ENCODE data around the gene KIAA0825. TPM values are rescaled to one million over a fixed set of nuclear protein-coding genes. Genes with fewer than 3 reads are reported as not detected.

Gene KIAA0825
- total RNA-seq, 2 donors from 2014 or later, result 2.6 to 3.0 TPM

GRCh38 chr5:94517490-94518488, 100.6 kb downstream of the KIAA0825 start:
- H3K27me3 Mint-ChIP-seq, result no peaks in the 10 kb centered on the region
- H3K4me3 Mint-ChIP-seq, result no peak overlapping the region
- no peaks in the 10 kb centered on the region for H3K4me1 Mint-ChIP-seq
- H3K36me3 Mint-ChIP-seq (ENCODE audit: low read depth), result peaks cover 2% of the 10 kb centered on the region
- DNase-seq, result no peak
- ATAC-seq, result no peak
- H3K27ac Mint-ChIP-seq, result no peak overlapping the region
- H3K9me3 ChIP-seq (ENCODE audit: control insufficient read depth, low read length, poor library complexity, severe bottlenecking), result no peaks in the 10 kb centered on the region

GRCh38 chr5:94516148-94516547, 102.3 kb downstream of the KIAA0825 start:
- Mint-ChIP-seq H3K27me3 (no peaks in the 10 kb centered on the region), H3K4me1 (no peaks in the 10 kb centered on the region), H3K36me3 (ENCODE audit: low read depth) (peaks cover 2% of the 10 kb centered on the region), H3K27ac (no peak overlapping the region), H3K4me3 (no peak overlapping the region)
- ATAC-seq (no peak), DNase-seq (no peak)
- H3K9me3 ChIP-seq (ENCODE audit: control insufficient read depth, low read length, poor library complexity, severe bottlenecking), result no peaks in the 10 kb centered on the region

GRCh38 chr5:94508461-94509148, 109.8 kb downstream of the KIAA0825 start:
- no peaks in the 10 kb centered on the region for H3K4me1 Mint-ChIP-seq
- no peaks in the 10 kb centered on the region for H3K36me3 Mint-ChIP-seq (ENCODE audit: low read depth)
- H3K27ac Mint-ChIP-seq, result no peak overlapping the region
- no peaks in the 10 kb centered on the region for H3K27me3 Mint-ChIP-seq
- H3K4me3 Mint-ChIP-seq, result no peak overlapping the region
- ATAC-seq (no peak), DNase-seq (no peak)
- no peaks in the 10 kb centered on the region for H3K9me3 ChIP-seq (ENCODE audit: control insufficient read depth, low read length, poor library complexity, severe bottlenecking)

GRCh38 chr5:94505327-94506068, 112.9 kb downstream of the KIAA0825 start:
- no peak overlapping the region for H3K4me3 Mint-ChIP-seq
- no peaks in the 10 kb centered on the region for H3K9me3 ChIP-seq (ENCODE audit: control insufficient read depth, low read length, poor library complexity, severe bottlenecking)
- no peak for ATAC-seq
- H3K27ac Mint-ChIP-seq, result no peak overlapping the region
- DNase-seq, result no peak
- peaks cover 2% of the 10 kb centered on the region for H3K4me1 Mint-ChIP-seq
- H3K36me3 Mint-ChIP-seq (ENCODE audit: low read depth), result no peaks in the 10 kb centered on the region
- H3K27me3 Mint-ChIP-seq, result no peaks in the 10 kb centered on the region

GRCh38 chr5:94503677-94504076, 114.7 kb downstream of the KIAA0825 start:
- ATAC-seq, result no peak
- H3K36me3 Mint-ChIP-seq (ENCODE audit: low read depth), result no peaks in the 10 kb centered on the region
- no peak for DNase-seq
- peaks cover 4% of the 10 kb centered on the region for H3K4me1 Mint-ChIP-seq
- H3K9me3 ChIP-seq (ENCODE audit: control insufficient read depth, low read length, poor library complexity, severe bottlenecking), result no peaks in the 10 kb centered on the region
- no peaks in the 10 kb centered on the region for H3K27me3 Mint-ChIP-seq
- no peak overlapping the region for H3K27ac Mint-ChIP-seq
- no peak overlapping the region for H3K4me3 Mint-ChIP-seq

- peaks cover 4% of the 10 kb centered on the region for H3K4me1 Mint-ChIP-seq
- no peak for ATAC-seq
- no peaks in the 10 kb centered on the region for H3K27me3 Mint-ChIP-seq
- H3K9me3 ChIP-seq (ENCODE audit: control insufficient read depth, low read length, poor library complexity, severe bottlenecking), result no peaks in the 10 kb centered on the region
- DNase-seq, result no peak
- no peaks in the 10 kb centered on the region for H3K36me3 Mint-ChIP-seq (ENCODE audit: low read depth)
- H3K4me3 Mint-ChIP-seq, result no peak overlapping the region
- H3K27ac Mint-ChIP-seq, result no peak overlapping the region
Measured at GRCh38 chr5:94501365-94501764, 117.0 kb downstream of the KIAA0825 start.

GRCh38 chr5:94499806-94500205, 118.6 kb downstream of the KIAA0825 start:
- Mint-ChIP-seq H3K27ac (no peak overlapping the region), H3K4me3 (no peak overlapping the region), H3K27me3 (no peaks in the 10 kb centered on the region), H3K4me1 (peaks cover 4% of the 10 kb centered on the region), H3K36me3 (ENCODE audit: low read depth) (no peaks in the 10 kb centered on the region)
- no peaks in the 10 kb centered on the region for H3K9me3 ChIP-seq (ENCODE audit: control insufficient read depth, low read length, poor library complexity, severe bottlenecking)
- DNase-seq (no peak), ATAC-seq (no peak)

- no peak for ATAC-seq
- no peak overlapping the region for H3K27ac Mint-ChIP-seq
- peaks cover 4% of the 10 kb centered on the region for H3K4me1 Mint-ChIP-seq
Measured at GRCh38 chr5:94498199-94498598, 120.2 kb downstream of the KIAA0825 start.

GRCh38 chr5:94485067-94485466, 133.3 kb downstream of the KIAA0825 start:
- H3K4me3 Mint-ChIP-seq, result no peak overlapping the region
- no peaks in the 10 kb centered on the region for H3K9me3 ChIP-seq (ENCODE audit: control insufficient read depth, low read length, poor library complexity, severe bottlenecking)
- H3K4me1 Mint-ChIP-seq, result no peaks in the 10 kb centered on the region
- DNase-seq (no peak), ATAC-seq (no peak)
- no peaks in the 10 kb centered on the region for H3K36me3 Mint-ChIP-seq (ENCODE audit: low read depth)
- no peak overlapping the region for H3K27ac Mint-ChIP-seq
- no peaks in the 10 kb centered on the region for H3K27me3 Mint-ChIP-seq

More at GRCh38 chr5:94498199-94498598, 120.2 kb downstream of the KIAA0825 start:
- no peaks in the 10 kb centered on the region for H3K9me3 ChIP-seq (ENCODE audit: control insufficient read depth, low read length, poor library complexity, severe bottlenecking)
- H3K27me3 Mint-ChIP-seq, result no peaks in the 10 kb centered on the region
- no peak for DNase-seq
- H3K4me3 Mint-ChIP-seq, result no peak overlapping the region
- H3K36me3 Mint-ChIP-seq (ENCODE audit: low read depth), result no peaks in the 10 kb centered on the region

- Mint-ChIP-seq H3K4me1 (no peaks in the 10 kb centered on the region), H3K27ac (no peak overlapping the region), H3K36me3 (ENCODE audit: low read depth) (peaks cover 3% of the 10 kb centered on the region), H3K27me3 (no peaks in the 10 kb centered on the region), H3K4me3 (no peak overlapping the region)
- no peak for DNase-seq
- ATAC-seq, result no peak
- no peaks in the 10 kb centered on the region for H3K9me3 ChIP-seq (ENCODE audit: control insufficient read depth, low read length, poor library complexity, severe bottlenecking)
Measured at GRCh38 chr5:94481059-94481458, 137.3 kb downstream of the KIAA0825 start.

GRCh38 chr5:94480486-94480885, 137.9 kb downstream of the KIAA0825 start:
- ATAC-seq, result no peak
- no peak overlapping the region for H3K4me3 Mint-ChIP-seq
- peaks cover 3% of the 10 kb centered on the region for H3K36me3 Mint-ChIP-seq (ENCODE audit: low read depth)

GRCh38 chr5:94473936-94474335, 144.5 kb downstream of the KIAA0825 start:
- H3K27me3 Mint-ChIP-seq, result no peaks in the 10 kb centered on the region
- ATAC-seq, result no peak
- DNase-seq, result no peak
- no peaks in the 10 kb centered on the region for H3K4me1 Mint-ChIP-seq
- H3K27ac Mint-ChIP-seq, result no peak overlapping the region
- H3K4me3 Mint-ChIP-seq, result no peak overlapping the region
- no peaks in the 10 kb centered on the region for H3K36me3 Mint-ChIP-seq (ENCODE audit: low read depth)
- H3K9me3 ChIP-seq (ENCODE audit: control insufficient read depth, low read length, poor library complexity, severe bottlenecking), result no peaks in the 10 kb centered on the region

More at GRCh38 chr5:94480486-94480885, 137.9 kb downstream of the KIAA0825 start:
- Mint-ChIP-seq H3K27me3 (no peaks in the 10 kb centered on the region), H3K27ac (no peak overlapping the region), H3K4me1 (no peaks in the 10 kb centered on the region)
- H3K9me3 ChIP-seq (ENCODE audit: control insufficient read depth, low read length, poor library complexity, severe bottlenecking), result no peaks in the 10 kb centered on the region
- no peak for DNase-seq

GRCh38 chr5:94471521-94471920, 146.9 kb downstream of the KIAA0825 start:
- H3K9me3 ChIP-seq (ENCODE audit: control insufficient read depth, low read length, poor library complexity, severe bottlenecking), result no peaks in the 10 kb centered on the region
- no peaks in the 10 kb centered on the region for H3K27me3 Mint-ChIP-seq
- no peak for ATAC-seq
- H3K4me1 Mint-ChIP-seq, result no peaks in the 10 kb centered on the region
- no peak overlapping the region for H3K4me3 Mint-ChIP-seq
- no peaks in the 10 kb centered on the region for H3K36me3 Mint-ChIP-seq (ENCODE audit: low read depth)
- no peak for DNase-seq
- no peak overlapping the region for H3K27ac Mint-ChIP-seq
